NCI-H2227 (cell line): ENCODE measurements around the gene VNN1.
"Not testable (repeated sequence)": the region's sequence is repeated elsewhere in the genome, so short reads cannot be mapped to it uniquely, and the experiment has no call there.

Experiments used
- DNase-seq: peaks from one replicate; lab custom pipeline; 2025; ENCODE audit not compliant: unreplicated experiment; lab: John Stamatoyannopoulos, UW

The VNN1 gene

GRCh38 chr6:132725471-132725870 is 11.6 kb upstream of the VNN1 start:
- DNase-seq = no peak

GRCh38 chr6:132719736-132720448 is 6.0 kb upstream of the VNN1 start:
- no peak for DNase-seq

- no peak for DNase-seq
Observed at GRCh38 chr6:132715881-132716637, 2.2 kb upstream of the VNN1 start.

DNA sequence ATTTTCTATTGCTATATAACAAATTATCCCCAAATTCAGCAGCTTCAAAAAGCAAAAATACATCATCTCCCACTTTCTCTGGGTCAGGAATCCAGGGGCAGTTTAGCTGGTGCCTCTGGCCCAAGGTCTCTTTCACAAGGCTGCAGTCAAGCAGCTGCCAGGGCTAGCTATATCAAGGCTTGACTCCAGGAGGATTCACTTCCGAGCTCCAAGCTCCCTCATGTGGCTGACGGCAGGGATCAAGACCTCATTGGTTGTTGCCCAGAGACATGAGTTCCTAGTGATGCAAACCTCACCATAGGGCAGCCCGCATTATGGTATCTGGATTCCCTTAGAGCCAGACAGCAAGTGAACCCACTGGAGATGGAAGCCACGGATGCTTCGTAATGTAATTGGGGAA is 1.3 kb upstream of the VNN1 start:
- DNase-seq = no peak

DNA sequence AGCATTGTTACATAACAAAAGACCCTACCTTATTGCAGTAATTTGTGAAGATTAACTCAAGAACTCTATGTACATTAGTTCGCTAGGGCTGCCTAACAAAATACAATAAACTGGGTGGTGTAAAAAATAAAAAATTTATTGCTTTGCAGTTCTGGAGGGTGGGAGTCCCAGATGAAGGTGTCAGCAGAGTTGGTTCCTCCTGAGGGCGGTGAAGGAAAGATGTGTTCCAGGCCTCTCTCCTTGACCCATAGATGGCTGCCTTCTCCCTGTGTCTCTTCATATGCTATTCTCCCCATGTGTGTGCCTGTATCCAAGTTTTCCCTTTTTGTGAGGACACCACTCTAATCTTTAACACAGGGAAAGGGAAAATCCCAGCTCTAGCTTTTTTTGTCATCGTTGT is 305 bp upstream of the VNN1 start:
- DNase-seq = no peak

GRCh38 chr6:132712366-132712765 is 1.5 kb downstream of the VNN1 start:
- no peak for DNase-seq

DNA sequence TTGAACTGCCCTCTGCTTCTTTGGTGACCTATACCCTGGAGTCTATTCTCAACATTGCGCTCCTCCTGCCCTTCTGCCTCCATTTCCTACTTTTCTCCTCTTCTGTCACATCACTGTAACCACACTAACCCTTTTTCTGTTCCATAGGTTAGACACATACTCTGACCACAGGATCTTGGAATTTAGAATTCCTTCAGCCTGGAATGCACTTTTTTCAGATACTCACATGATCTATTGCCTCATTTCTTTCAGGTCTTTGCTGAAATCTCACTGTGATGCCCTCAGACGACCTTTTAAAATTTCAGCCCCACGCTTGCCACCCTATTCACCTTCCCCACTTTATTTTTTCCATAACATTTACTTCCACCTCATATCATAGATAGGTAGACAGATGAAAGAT is 5.1 kb downstream of the VNN1 start:
- DNase-seq = no peak

- DNase-seq = no peak
Observed at GRCh38 chr6:132708002-132708401, 5.9 kb downstream of the VNN1 start.

DNA sequence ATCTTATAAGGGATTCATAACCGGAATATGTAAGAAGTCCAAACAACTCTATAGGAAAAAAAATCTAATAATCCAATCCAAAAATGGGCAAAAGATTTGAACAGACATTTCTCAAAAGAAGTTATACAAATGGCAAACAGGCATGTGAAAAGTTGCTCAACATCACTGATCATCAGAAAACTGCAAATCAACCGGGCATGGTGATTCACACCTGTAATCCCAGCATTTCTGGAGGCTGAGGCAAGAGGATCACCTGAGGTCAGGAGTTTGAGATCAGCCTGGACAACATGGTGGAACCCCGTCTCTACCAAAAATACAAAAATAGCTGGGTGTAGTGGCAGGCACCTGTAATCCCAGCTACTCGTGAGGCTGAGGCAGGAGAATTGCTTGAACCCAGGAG is 7.1 kb downstream of the VNN1 start:
- not testable (repeated sequence) for DNase-seq

GRCh38 chr6:132703936-132704335 is 9.9 kb downstream of the VNN1 start:
- no peak for DNase-seq

- DNase-seq = no peak
Observed at GRCh38 chr6:132698608-132699007, 15.2 kb downstream of the VNN1 start.

- DNase-seq = no peak
Observed at GRCh38 chr6:132695773-132696172, 18.1 kb downstream of the VNN1 start.

GRCh38 chr6:132693478-132693877 is 20.4 kb downstream of the VNN1 start:
- DNase-seq = no peak

- no peak for DNase-seq
Observed at GRCh38 chr6:132690678-132691077, 23.2 kb downstream of the VNN1 start.

DNA sequence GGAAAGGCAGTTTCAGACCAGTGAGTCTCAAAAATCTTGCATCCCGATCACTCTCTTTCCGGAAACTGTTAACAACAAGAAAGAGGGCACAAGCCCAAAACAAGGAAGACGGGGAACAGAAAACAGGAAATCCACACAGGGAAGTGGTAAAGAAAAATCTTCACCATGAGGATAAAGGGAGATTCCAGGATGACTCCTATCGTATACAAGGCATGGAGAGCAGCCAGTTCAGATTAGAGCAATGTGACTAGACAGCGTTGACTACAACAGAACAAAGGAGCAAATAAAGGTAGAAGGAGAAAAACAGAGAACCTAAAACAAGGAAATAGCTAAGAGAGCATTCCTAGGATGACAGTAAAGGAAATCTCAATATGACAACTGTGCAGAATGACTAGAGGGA is 26.5 kb downstream of the VNN1 start:
- DNase-seq = no peak

DNA sequence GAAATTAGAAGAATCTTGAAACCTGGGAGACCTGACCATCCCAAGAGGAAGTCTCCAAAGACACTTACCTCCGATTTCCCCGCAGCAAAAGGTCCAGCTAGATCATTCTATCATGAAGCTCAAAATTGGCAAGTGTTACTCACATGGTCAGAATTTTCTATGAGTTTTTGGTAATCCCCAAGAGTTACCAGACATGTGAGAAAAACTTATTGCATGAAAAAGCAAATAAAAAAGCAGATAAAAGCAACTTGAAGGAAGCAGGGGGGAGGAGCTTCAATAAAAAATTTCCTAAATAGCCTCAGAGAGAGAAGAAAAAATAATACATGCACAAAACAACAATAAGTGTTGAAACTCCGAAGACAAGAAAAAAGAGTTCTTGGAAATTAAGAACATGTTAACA is 27.3 kb downstream of the VNN1 start:
- DNase-seq = no peak

- DNase-seq = no peak
Observed at GRCh38 chr6:132685009-132685408, 28.8 kb downstream of the VNN1 start.

DNA sequence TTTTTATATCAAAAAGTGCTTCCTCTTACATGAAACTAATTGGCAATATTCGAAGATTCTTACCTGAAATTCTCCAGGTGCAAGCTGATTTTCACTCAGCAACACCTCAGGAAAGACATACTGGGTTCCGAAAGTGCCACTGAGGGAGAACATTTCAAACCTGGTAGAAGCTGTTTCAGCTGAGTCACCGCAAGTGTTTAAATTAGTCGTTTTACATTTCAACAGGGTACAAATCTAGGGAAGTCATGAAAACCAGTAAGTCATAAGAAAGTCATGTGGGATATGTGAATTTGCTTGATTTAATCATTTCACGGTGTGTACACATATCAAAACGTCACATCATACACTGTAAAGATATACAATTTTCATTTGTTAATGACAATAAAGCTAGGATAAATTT is 29.6 kb downstream of the VNN1 start:
- no peak for DNase-seq

DNA sequence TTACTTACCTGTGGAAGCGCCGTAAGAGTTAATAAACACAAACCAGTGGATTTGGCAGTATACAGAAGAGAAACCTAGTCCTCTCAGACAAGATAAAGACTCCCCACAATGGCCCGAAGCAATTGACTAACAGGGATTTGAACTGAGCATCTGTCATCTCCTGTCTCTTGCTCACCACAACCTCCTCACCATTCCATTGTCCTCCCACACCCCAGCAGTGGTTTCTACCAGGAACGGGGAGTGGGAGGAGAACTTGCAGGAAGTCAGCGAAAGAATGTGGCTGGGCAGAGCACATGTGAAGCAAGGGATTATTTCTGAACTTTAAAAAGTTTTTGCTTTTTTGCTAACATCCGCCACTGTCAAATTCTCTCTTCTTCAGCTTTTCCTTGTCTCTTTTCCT is 30.3 kb downstream of the VNN1 start:
- no peak for DNase-seq

DNA sequence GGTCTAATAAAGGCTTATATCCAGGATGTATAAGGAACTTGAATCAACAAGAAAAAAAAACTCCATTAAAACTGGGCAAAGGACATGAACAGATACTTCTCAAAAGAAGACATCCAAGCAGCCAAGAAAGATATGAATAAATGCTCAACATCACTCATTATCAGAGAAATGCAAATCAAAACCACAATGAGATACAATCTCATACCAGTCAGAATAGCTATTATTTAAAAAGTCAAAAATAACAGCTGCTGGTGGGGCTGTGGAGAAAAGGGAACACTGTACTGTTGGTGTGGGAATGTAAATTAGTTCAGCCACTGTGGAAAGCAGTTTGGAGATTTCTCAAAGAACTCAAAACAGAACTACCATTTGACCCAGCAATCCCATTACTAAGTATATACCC is 34.8 kb downstream of the VNN1 start:
- not testable (repeated sequence) for DNase-seq

DNA sequence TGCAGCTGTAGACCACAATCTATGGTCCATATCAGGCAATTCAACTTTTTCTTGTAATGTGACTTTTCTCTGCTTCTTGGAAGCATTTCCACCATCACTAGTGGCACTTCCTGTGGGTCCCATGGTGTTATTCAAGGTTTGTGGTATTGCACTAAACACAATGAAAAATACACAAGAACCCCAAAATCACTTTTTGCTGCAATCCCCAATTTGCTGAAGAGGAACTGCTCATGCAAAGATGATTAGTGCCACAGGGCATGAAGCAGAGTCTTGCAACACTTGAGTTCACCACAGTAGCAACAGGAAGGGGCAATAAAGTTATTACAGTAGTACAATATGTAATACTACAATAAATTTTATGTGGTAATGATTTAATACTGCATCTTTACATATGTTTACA is 38.1 kb downstream of the VNN1 start:
- DNase-seq = no peak

GRCh38 chr6:132675002-132675401 is 38.9 kb downstream of the VNN1 start:
- no peak for DNase-seq
